ENCODE results near the gene RPL39. TPM values are rescaled to one million over a fixed set of nuclear protein-coding genes. Genes with fewer than 3 reads are reported as not detected.
"Not testable (repeated sequence)": the region's sequence is repeated elsewhere in the genome, so short reads cannot be mapped to it uniquely, and the experiment has no call there.

The RPL39 gene
- total RNA-seq, 1 donor = 2,998 TPM

DNA sequence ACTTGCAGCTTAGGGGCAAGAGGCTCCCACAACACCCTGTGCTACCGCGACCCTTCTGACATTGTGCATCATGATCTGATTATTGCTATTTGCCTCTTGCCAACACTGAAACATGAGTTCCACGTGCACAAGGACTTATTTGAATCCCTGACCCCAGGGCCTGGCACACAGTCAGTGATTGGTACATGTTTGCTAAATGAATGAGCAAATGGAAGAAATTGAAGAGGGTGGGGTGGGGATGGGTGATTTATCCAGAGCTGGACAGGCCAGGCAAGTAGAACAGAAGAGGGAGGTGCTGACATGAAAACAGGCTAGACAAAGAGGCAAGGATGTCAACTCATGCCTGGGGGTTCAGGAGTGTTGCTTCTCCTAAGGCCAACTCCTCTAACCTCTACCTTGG lies 24.9 kb upstream of the RPL39 start:
- H3K4me3 ChIP-seq (ENCODE audit: low read depth, low read length) = no peak overlapping the region
- TF ChIP-seq, protein P1, sequence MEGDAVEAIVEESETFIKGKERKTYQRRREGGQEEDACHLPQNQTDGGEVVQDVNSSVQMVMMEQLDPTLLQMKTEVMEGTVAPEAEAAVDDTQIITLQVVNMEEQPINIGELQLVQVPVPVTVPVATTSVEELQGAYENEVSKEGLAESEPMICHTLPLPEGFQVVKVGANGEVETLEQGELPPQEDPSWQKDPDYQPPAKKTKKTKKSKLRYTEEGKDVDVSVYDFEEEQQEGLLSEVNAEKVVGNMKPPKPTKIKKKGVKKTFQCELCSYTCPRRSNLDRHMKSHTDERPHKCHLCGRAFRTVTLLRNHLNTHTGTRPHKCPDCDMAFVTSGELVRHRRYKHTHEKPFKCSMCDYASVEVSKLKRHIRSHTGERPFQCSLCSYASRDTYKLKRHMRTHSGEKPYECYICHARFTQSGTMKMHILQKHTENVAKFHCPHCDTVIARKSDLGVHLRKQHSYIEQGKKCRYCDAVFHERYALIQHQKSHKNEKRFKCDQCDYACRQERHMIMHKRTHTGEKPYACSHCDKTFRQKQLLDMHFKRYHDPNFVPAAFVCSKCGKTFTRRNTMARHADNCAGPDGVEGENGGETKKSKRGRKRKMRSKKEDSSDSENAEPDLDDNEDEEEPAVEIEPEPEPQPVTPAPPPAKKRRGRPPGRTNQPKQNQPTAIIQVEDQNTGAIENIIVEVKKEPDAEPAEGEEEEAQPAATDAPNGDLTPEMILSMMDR (IDR thresholded peaks at IDR 0.05; ENCODE audit: insufficient read depth, low read length) = no peak
- no peak for DNase-seq (ENCODE audit: low read depth)

DNA sequence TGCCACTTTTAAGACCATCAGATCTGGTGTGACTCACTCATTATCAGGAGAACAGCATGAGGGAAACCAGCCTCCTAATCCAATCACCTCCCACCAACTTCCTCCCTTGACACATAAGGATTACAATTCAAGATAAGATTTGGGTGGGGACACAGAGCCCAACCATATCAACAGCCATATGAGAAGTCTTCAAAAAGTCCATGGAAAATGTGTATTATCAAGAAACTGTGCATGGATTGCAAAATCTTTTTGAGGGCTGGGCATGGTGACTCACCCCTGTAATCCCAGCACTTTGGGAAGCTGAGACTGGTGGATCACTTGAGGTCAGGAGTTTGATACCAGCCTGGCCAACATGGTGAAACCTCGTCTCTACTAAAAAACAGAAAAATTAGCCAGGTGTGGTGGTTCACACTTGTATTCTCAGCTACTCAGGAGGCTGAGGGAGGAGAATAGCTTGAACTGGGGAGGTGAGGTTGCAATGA lies 17.8 kb upstream of the RPL39 start:
- TF ChIP-seq, protein P1 (IDR thresholded peaks at IDR 0.05; ENCODE audit: insufficient read depth, low read length) = no peak
- H3K4me3 ChIP-seq (ENCODE audit: low read depth, low read length) = no peak overlapping the region
- DNase-seq (ENCODE audit: low read depth) = peak; percentile 74

DNA sequence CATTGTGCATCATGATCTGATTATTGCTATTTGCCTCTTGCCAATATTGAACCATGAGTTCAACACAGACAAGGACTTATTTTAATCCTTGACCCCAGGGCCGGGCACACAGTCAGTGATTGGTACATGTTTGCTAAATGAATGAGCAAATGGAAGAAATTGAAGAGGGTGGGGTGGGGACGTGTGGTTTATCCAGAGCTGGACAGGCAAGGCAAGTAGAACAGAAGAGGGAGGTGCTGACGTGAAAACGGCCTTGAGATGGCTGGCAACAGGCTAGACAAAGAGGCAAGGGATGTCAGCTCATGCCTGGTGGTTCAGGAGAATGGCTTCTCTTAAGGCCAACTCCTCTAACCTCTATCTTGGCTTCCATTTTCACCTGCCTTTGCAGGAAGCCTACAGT lies 17.0 kb upstream of the RPL39 start:
- DNase-seq (ENCODE audit: low read depth) = not testable (repeated sequence)

DNA sequence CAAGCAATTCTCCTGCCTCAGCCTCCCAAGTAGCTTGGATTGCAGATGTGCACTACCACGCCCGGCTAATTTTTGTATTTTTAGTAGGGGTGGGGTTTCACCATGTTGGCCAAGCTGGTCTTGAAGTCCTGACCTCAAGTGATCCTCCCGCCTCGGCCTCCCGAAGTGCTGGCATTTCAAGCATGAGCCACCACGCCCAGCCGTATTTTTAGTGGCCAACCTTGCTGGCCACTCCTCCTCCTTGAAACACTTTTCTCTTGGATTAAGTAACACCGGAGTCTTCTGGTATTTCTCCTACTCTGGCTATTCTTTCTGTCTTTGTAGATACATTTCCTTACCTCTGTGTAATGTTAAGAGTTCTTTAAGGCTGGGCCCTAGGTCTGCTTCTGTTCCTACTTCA lies 11.1 kb upstream of the RPL39 start:
- no peak overlapping the region for H3K4me3 ChIP-seq (ENCODE audit: low read depth, low read length)
- no peak for DNase-seq (ENCODE audit: low read depth)
- TF ChIP-seq, protein P1 (IDR thresholded peaks at IDR 0.05; ENCODE audit: insufficient read depth, low read length) = no peak

More for the DNA sequence above, 17.0 kb upstream of the RPL39 start:
- not testable (repeated sequence) for H3K4me3 ChIP-seq (ENCODE audit: low read depth, low read length)

DNA sequence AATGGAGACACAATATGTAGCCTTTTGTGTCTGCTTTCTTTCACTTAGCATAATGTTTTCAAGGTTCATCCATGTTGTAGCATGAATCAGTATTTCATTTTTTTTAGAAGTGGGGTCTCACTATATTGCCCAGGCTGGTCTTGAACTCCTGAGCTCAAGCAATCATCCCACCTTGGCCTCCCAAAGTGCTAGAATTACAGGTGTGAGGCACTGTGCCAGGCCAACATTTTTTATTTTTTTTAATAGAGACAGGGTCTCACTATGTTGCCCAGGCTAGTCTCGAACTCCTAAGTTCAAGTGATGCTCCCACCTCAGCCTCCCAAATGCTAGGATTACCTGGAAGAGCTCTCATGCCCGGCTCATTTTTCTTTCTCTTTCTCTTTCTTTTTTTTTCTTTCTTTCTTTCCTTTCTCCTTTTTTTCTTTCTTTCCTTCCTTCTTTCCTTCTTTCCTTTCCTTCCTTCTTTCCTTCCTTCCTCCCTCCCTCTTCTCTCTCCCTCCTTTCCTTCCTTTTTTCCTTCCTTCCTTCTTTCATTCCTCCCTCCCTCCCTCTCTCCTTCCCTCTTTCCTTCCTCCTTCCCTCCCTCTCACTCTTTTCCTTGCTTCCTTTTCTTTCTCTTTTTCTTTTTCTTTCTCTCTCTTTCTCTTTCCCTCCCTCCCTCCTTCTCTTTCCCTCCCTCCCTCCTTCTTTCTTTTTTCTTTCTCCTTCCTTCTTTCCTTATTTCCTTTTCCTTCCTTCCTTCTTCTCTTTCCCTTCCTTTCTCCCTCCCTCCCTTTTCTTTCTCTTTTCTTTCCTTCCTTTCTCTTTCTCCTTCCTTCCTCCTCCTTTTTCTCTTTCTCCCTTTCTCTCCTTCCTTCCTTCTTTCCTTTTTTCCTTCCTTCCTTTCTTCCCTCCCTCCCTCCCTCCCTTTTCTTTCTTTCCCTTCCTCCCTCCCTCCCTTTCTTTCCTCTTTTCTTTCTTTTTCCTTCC lies 10.1 kb upstream of the RPL39 start:
- H3K4me3 ChIP-seq (ENCODE audit: low read depth, low read length) = no peak overlapping the region
- TF ChIP-seq, protein P1 (IDR thresholded peaks at IDR 0.05; ENCODE audit: insufficient read depth, low read length) = no peak
- no peak for DNase-seq (ENCODE audit: low read depth)

DNA sequence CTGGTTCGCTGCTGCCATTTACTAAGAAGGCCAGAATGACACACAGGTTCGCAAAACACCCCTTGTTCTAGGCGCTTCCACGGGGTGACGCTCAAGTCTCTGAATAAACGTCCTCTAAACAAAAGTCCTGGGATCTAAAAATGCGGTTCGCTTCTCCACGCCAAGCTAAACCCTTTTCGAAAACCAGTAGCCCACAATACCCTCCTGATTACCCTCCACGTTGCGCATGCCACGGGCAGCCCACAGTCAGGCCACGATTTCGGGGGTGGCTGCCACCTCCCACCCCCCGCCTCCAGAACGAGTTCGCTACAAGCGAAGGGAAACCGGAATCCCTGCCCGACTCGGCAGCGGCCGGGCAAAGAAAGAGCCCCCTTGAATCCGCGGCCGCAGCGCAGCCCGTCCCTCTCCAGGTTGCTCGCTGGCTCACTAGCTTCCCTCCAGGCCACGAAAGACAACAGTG lies 423 bp downstream of the RPL39 start:
- H3K4me3 ChIP-seq (ENCODE audit: low read depth, low read length) = peak overlapping the region; percentile 76
- TF ChIP-seq, protein P1 (IDR thresholded peaks at IDR 0.05; ENCODE audit: insufficient read depth, low read length) = no peak
- peak; percentile 49 for DNase-seq (ENCODE audit: low read depth)

DNA sequence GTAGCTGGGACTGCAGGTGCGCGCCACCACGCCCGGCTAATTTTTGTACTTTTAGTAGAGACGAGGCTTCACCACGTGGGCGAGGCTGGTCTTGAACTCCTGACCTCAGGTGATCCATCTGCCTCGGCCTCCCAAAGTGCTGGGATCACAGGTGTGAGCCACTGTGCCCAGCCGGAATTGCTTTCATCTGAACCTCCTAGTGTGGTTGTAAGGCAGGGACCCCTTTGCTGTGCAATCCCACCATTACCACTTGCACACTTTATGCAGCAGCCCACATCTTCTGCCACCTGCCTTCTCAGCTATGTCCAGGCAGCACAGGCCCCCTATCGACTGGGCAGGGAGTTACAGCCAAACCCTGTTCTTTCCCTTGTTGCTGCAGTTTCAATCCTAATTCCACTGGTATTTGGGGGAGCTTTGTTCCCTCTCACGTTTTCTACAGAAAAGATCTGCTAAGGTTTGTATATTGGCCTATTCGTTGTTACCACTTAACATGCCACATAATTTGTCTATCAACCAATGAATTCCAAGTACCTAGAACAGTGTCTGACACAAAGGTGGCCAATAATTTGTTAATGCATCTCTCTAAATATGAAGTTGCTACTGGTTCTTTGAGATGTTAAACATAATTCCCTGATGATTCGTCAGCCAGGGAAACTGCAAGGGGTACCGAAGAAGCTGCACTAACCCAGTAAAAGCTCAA lies 6.5 kb downstream of the RPL39 start:
- TF ChIP-seq, protein P1 (IDR thresholded peaks at IDR 0.05; ENCODE audit: insufficient read depth, low read length) = peak; percentile 65
- peak; percentile 22 for DNase-seq (ENCODE audit: low read depth)

More for the DNA sequence above, 6.5 kb downstream of the RPL39 start:
- no peak overlapping the region for H3K4me3 ChIP-seq (ENCODE audit: low read depth, low read length)

Data from fibroblast of the aortic adventitia (primary cell).